Measurements from ENCODE around the gene NEO1. TPM values are rescaled to one million over a fixed set of nuclear protein-coding genes. Genes with fewer than 3 reads are reported as not detected.

The NEO1 gene
- total and polyA plus RNA-seq, 9 of the 15 experiments (the other 6 are each of a cell fraction or from before 2014, with no cell fraction given) = 0.08 to 1.7 (median 0.48) TPM

GRCh38 chr15:73354241-73354640, 302.0 kb downstream of the NEO1 start:
- H3K4me1 ChIP-seq (replicated peaks in 1 of 2; ENCODE audit: control insufficient read depth in 2 of 2, insufficient read depth in 2 of 2, low read length in 2 of 2) = no peaks in the 10 kb centered on the region
- FAIRE-seq (no peak), ATAC-seq (no peak), DNase-seq (ENCODE audit: extremely low read depth in 1 of 4, low spot score in 3 of 4) (no peak)
- H3K4me2 ChIP-seq (ENCODE audit: insufficient read depth, low read length) = no peak overlapping the region
- no peaks in the 10 kb centered on the region for H3K79me2 ChIP-seq (ENCODE audit: control insufficient read depth, insufficient read depth, low read length)
- H3K36me3 ChIP-seq (ENCODE audit: control insufficient read depth, insufficient read depth, low read length) = no peaks in the 10 kb centered on the region
- H4K20me1 ChIP-seq (replicated peaks; ENCODE audit: control insufficient read depth, insufficient read depth, low read length) = peaks cover 8% of the 10 kb centered on the region; the same call in 1 of the 2 replicates
- 0% methylated on average over 3 of the region's 4 CpGs for WGBS (ENCODE audit: insufficient coverage, low coverage, missing lambda C conversion rate)
- intact Hi-C loops (cut with micrococcal nuclease) (no loop called here), in situ Hi-C loops (cut with MboI) (no loop called here)
- POLR2A ChIA-PET = no interaction called here
- no peak overlapping the region for H2AFZ ChIP-seq (ENCODE audit: low read depth, low read length)
- H3K9ac ChIP-seq (ENCODE audit: insufficient read depth in 1 of 2, low read depth in 2 of 2, low read length in 2 of 2) = no peak overlapping the region
- no peak overlapping the region for H3K4me3 ChIP-seq
- BruUV-seq (replicated peaks) = no TSS peak
- no peaks in the 10 kb centered on the region for H3K9me1 ChIP-seq (ENCODE audit: control insufficient read depth, insufficient read depth, low read length)
- H3K27ac ChIP-seq (ENCODE audit: extremely low read depth, low read depth, low read length) = no peak overlapping the region
- TF ChIP-seq SLC30A9 (CRISPR knock-in tag; IDR thresholded peaks at IDR 0.05) (no peak), ZFP36 (IDR thresholded peaks at IDR 0.05; ENCODE audit: low read depth, low read length, partially characterized antibody) (peak; percentile 36), RBM25 (IDR thresholded peaks at IDR 0.05; ENCODE audit: low read depth, low read length, severe bottlenecking) (peak; percentile 22)
- no peaks in the 10 kb centered on the region for H3K9me3 ChIP-seq (replicated peaks; ENCODE audit: control insufficient read depth, insufficient read depth, low read depth, low read length)
- H3K27me3 ChIP-seq (ENCODE audit: control insufficient read depth in 2 of 2, insufficient read depth in 2 of 2, low read length in 2 of 2) = peaks cover 6 to 33% of the 10 kb centered on the region in 2 experiments; a peak in 4 of 5 replicates
- CTCF ChIA-PET (ENCODE audit: low intra/inter-chr PET ratio) = no interaction called here

Small RNA genes lying within 50 kb of the gene (small RNA-seq; reads per million reads assigned to genes)
- gene FKBP1AP2 = not detected
